ENCODE data around the gene ZNF780A. TPM values are rescaled to one million over a fixed set of nuclear protein-coding genes. Genes with fewer than 3 reads are reported as not detected.

The ZNF780A gene
- total RNA-seq, 1 donor from 2014 or later, result 0.32 TPM

DNA sequence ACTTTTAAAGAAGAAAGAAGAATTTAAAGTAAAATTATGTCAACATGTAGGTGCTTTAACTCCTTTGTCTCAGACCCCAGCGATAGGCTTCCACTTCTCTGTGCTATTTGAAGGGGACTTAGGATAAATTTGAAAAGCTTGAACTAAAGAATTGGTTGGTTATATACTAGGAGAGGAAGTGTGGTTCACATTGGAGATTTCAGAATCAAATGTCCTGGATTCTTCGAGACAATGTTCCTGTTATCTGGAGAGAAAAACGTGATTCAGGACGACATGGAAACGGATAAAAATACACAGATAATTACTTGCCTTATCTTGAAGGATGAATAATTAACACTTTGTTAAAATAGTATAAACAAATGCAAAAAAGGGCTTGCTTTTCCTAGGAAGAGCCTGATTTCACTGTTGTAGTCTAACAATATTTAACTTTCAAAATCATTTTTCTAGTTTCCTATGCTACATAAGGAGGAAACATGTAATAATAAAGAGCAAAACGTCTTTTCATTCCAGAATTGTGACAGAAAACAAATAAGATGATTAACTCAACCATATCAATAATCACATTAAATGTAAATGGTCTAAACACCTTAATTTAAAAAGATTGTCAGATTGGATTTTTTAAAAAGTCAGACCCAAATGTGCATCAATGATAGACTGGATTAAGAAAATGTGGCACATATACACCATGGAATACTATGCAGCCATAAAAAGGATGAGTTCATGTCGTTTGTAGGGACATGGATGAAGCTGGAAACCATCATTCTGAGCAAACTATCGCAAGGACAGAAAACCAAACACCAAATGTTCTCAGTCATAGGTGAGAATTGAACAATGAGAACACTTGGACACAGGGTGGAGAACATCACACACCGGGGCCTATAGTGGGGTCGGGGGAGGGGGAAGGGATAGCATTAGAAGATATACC, 724 bp upstream of the ZNF780A start:
- Histone ChIP-seq H3K4me3 (peak overlapping the region; percentile 78 to 90), H3K27me3 (no peaks in the 10 kb centered on the region), H3K9me3 (no peaks in the 10 kb centered on the region), H3K4me1 (peaks cover 0 to 5% of the 10 kb centered on the region in 2 donors), H3K27ac (peak overlapping the region; percentile 90 to 94), H3K36me3 (no peaks in the 10 kb centered on the region)
- intact Hi-C loops (cut with DNase I), result loop anchor here (5.0 kb wide), 1 partner anchor 94 kb away; the partner anchor contains the start of gene ZNF546
- DNase-seq (ENCODE audit: low spot score in 2 of 2), result no peak
- TF ChIP-seq, protein P1, sequence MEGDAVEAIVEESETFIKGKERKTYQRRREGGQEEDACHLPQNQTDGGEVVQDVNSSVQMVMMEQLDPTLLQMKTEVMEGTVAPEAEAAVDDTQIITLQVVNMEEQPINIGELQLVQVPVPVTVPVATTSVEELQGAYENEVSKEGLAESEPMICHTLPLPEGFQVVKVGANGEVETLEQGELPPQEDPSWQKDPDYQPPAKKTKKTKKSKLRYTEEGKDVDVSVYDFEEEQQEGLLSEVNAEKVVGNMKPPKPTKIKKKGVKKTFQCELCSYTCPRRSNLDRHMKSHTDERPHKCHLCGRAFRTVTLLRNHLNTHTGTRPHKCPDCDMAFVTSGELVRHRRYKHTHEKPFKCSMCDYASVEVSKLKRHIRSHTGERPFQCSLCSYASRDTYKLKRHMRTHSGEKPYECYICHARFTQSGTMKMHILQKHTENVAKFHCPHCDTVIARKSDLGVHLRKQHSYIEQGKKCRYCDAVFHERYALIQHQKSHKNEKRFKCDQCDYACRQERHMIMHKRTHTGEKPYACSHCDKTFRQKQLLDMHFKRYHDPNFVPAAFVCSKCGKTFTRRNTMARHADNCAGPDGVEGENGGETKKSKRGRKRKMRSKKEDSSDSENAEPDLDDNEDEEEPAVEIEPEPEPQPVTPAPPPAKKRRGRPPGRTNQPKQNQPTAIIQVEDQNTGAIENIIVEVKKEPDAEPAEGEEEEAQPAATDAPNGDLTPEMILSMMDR (IDR thresholded peaks at IDR 0.05), result no peak

DNA sequence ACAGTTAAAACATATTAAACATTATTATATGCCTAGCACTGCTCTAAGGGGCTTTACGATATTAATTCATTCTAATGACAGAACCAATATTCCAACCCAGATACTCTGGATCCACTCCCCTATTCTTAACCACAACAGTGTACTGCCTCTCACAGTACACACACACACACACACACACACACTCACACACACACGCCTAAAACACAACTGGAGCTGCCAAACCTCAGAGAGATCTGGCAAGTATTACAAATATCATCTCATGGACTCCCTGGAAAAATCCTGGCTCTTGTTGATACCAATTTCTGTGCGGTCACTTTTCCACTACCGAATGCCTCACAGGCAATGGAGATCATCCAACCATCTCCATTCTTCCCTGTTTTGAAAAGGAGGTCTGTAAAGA, 1.3 kb downstream of the ZNF780A start:
- H3K27ac ChIP-seq, result peak overlapping the region; percentile 90 to 94

DNA sequence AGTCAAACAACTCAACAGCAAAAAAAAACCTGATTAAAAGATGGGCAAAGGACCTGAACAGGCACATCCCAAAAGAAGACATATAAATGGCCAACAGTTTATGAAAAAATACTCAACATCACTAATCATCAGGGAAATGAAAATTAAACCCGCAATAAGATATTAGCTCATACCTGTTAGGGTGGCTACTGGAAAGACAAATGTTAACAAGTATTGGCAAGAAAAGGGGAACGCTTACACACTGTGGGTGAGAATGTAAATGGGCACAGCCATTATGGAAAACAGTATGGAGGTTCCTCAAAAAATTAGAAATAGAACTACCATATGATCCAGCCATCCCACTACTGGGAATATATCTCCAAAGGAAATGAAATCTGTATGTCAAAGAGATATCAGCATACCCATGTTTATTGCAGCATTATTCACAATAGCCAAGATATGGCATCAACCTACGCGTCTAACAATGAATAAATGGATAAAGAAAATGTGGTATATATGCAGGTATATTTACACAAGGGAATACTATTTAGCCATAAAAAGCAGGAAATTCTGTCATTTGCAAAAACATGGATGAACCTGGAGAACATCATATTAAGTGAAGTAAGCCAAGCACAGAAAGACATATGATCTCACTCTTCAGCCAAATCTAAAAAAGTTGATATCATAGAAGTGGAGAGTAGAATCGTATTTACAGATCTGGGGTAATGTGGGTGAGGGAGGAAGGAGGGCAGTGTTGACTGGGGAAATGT, 2.3 kb downstream of the ZNF780A start:
- H3K27me3 ChIP-seq, result no peaks in the 10 kb centered on the region
- H3K9me3 ChIP-seq, result no peaks in the 10 kb centered on the region
- intact Hi-C loops (cut with DNase I), result no loop called here
- TF ChIP-seq, protein P1 (IDR thresholded peaks at IDR 0.05), result no peak
- no peak overlapping the region for H3K4me3 ChIP-seq
- H3K27ac ChIP-seq, result no peak overlapping the region
- peaks cover 7 to 14% of the 10 kb centered on the region in 2 donors for H3K36me3 ChIP-seq
- H3K4me1 ChIP-seq, result peaks cover 0 to 5% of the 10 kb centered on the region in 2 donors
- no peak for DNase-seq (ENCODE audit: low spot score in 2 of 2)

More for the DNA sequence above, 1.3 kb downstream of the ZNF780A start:
- intact Hi-C loops (cut with DNase I), result no loop called here
- Histone ChIP-seq H3K4me3 (peak overlapping the region; percentile 78 to 90), H3K9me3 (no peaks in the 10 kb centered on the region), H3K36me3 (peaks cover 0 to 7% of the 10 kb centered on the region in 2 donors), H3K4me1 (peaks cover 0 to 5% of the 10 kb centered on the region in 2 donors), H3K27me3 (no peaks in the 10 kb centered on the region)
- TF ChIP-seq, protein P1 (IDR thresholded peaks at IDR 0.05), result no peak
- DNase-seq (ENCODE audit: low spot score in 2 of 2), result no peak

DNA sequence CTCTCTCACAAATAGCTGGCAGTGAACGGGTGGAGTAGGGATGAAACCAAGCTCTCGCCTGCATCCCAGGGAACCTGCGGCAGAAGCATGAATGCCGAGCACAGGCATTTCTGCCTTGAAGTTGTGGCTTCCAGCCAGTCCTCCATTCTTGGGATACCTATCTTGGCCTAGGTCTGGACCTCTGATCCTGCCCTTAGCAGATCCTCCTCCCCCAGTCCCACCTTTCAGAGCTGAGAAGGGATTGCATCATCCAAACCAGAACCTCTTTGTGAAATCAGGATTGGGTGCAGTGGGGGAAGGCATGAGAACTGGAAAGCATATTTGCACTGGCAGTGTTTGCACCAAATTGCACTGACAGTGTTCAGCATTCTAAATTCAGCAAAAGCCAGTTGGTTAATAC, 5.8 kb downstream of the ZNF780A start:
- peaks cover 38 to 49% of the 10 kb centered on the region in 2 donors for H3K36me3 ChIP-seq

DNA sequence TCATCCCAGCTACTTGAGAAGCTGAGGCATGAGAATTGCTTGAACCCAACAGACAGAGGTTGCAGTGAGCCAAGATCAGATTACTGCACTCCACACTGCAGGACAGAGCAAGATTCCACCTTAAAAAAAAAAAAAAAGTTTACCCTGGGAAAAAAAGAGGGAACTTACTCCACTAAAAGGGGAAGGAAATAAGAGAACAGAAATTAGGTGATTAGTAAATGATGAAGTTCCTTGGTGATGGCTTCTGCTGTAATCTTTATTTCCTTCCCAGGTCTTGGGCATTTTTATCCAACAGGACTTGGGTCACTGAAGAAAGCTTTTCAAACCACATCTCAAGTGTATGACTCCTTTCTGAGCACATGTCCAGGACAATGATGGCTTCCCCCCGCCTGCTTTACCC, 9.3 kb downstream of the ZNF780A start:
- TF ChIP-seq, protein P1 (IDR thresholded peaks at IDR 0.05), result no peak
- no peaks in the 10 kb centered on the region for H3K27me3 ChIP-seq
- H3K9me3 ChIP-seq, result peaks cover 15 to 41% of the 10 kb centered on the region in 2 donors
- H3K27ac ChIP-seq, result no peak overlapping the region
- DNase-seq (ENCODE audit: low spot score in 2 of 2), result no peak
- intact Hi-C loops (cut with DNase I), result no loop called here
- H3K36me3 ChIP-seq, result peaks cover 60 to 83% of the 10 kb centered on the region in 2 donors
- H3K4me3 ChIP-seq, result no peak overlapping the region
- H3K4me1 ChIP-seq, result no peaks in the 10 kb centered on the region

More for the DNA sequence above, 5.8 kb downstream of the ZNF780A start:
- DNase-seq (ENCODE audit: low spot score in 2 of 2), result no peak
- intact Hi-C loops (cut with DNase I), result no loop called here
- Histone ChIP-seq H3K27ac (no peak overlapping the region), H3K27me3 (no peaks in the 10 kb centered on the region), H3K9me3 (peaks cover 0 to 8% of the 10 kb centered on the region in 2 donors), H3K4me1 (peaks cover 0 to 5% of the 10 kb centered on the region in 2 donors), H3K4me3 (no peak overlapping the region)
- TF ChIP-seq, protein P1 (IDR thresholded peaks at IDR 0.05), result no peak

All from ascending aorta (tissue), 2 donors.